Thyroid gland (tissue), 4 donors: ENCODE measurements around the gene IFITM10.

ENCODE experiments used
- CTCF ChIP-seq, 6 experiments: fragments of 200-600 bp in 3 of 6; fragments of 450-650 bp in 3 of 6; sonication (generic) in 3 of 6; IDR thresholded peaks; one replicate each; pipeline ENCODE4 v1.5.1; 2016 to 2019; ENCODE audit warnings: antibody characterized with exemption in 6 of 6, mild to moderate bottlenecking in 2 of 6, inconsistent platforms in 1 of 6, moderate library complexity in 1 of 6
- POLR2A ChIP-seq, 2 donors: fragments of 450-650 bp; IDR thresholded peaks; one replicate each; pipeline ENCODE4 v1.6.1; 2017; ENCODE audit warnings: antibody characterized with exemption in 2 of 2, mild to moderate bottlenecking in 2 of 2, moderate library complexity in 1 of 2

DNA sequence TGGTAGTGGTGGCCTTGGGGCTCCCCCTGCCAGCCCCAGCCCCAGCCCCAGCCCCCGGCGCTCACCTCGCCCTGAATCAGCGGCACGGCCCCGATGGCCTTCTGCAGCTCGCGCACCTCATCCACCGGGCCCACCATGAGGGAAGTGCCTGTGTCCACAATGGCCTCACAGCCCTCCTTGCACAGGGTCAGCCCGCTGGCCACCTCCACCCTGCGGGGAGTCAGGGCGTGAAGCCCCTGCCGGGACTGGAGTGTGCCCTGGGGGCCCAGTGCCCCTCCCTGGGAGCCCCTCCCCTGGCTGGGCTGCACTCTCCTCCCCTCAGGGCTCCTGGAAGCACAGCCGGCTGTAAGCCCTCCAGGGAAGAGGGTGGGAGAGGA, 3.5 kb upstream of the IFITM10 start:
- TF ChIP-seq CTCF (IDR thresholded peaks at IDR 0.05) (no peak), POLR2A (IDR thresholded peaks at IDR 0.05) (no peak)
